ENCODE data around the gene LSM14B.

LSM14B gene

GRCh38 chr20:62148908-62149314 is 26.6 kb downstream of the LSM14B start:
- DNase-seq (ENCODE audit: low read depth): no peak
- TF ChIP-seq CTCF (conservative IDR thresholded peaks at IDR 0.05; ENCODE audit: low read depth, low read length): no peak
- no peak overlapping the region for H3K4me3 ChIP-seq (ENCODE audit: low read depth, low read length)

- peak; percentile 67 for DNase-seq (ENCODE audit: low read depth)
- H3K4me3 ChIP-seq (ENCODE audit: low read depth, low read length): no peak overlapping the region
Measured at GRCh38 chr20:62149532-62150309, 27.4 kb downstream of the LSM14B start.

GRCh38 chr20:62150310-62150575 is 28.0 kb downstream of the LSM14B start:
- no peak for DNase-seq (ENCODE audit: low read depth)
- no peak for TF ChIP-seq CTCF (conservative IDR thresholded peaks at IDR 0.05; ENCODE audit: low read depth, low read length)
- H3K4me3 ChIP-seq (ENCODE audit: low read depth, low read length): no peak overlapping the region

More at GRCh38 chr20:62149532-62150309, 27.4 kb downstream of the LSM14B start:
- TF ChIP-seq CTCF (conservative IDR thresholded peaks at IDR 0.05; ENCODE audit: low read depth, low read length): no peak

GRCh38 chr20:62151225-62151624 is 28.9 kb downstream of the LSM14B start:
- TF ChIP-seq CTCF (conservative IDR thresholded peaks at IDR 0.05; ENCODE audit: low read depth, low read length): no peak
- DNase-seq (ENCODE audit: low read depth): no peak
- H3K4me3 ChIP-seq (ENCODE audit: low read depth, low read length): no peak overlapping the region

GRCh38 chr20:62151835-62152364 is 29.6 kb downstream of the LSM14B start:
- no peak for TF ChIP-seq CTCF (conservative IDR thresholded peaks at IDR 0.05; ENCODE audit: low read depth, low read length)
- no peak for DNase-seq (ENCODE audit: low read depth)
- H3K4me3 ChIP-seq (ENCODE audit: low read depth, low read length): no peak overlapping the region

GRCh38 chr20:62155428-62156253 is 33.4 kb downstream of the LSM14B start:
- no peak for TF ChIP-seq CTCF (conservative IDR thresholded peaks at IDR 0.05; ENCODE audit: low read depth, low read length)
- no peak overlapping the region for H3K4me3 ChIP-seq (ENCODE audit: low read depth, low read length)
- DNase-seq (ENCODE audit: low read depth): no peak

Data from choroid plexus epithelial cell (primary cell).